NCI-H187 treated with DMSO at 0.1 percent for 48 hours (cell line): ENCODE data around the gene TMCO5A.
"Not testable (repeated sequence)": the region's sequence is repeated elsewhere in the genome, so short reads cannot be mapped to it uniquely, and the experiment has no call there.

ENCODE experiments used
- DNase-seq: peaks from one replicate; lab custom pipeline; 2025; lab: John Stamatoyannopoulos, UW

The TMCO5A gene

GRCh38 chr15:37934340-37934739 lies at the start of gene TMCO5A:
TSS of gene TMCO5A (plus strand) at chr15:37934640. CDS start at chr15:37936324, 1,684 bp downstream.
- DNase-seq: no peak

- no peak for DNase-seq
These were observed 48.8 kb upstream of the TMCO5A start for GRCh38 chr15:37885651-37886050.

- DNase-seq: no peak
These were observed 46.1 kb upstream of the TMCO5A start for GRCh38 chr15:37888356-37888755.

GRCh38 chr15:37891766-37892368 lies 42.6 kb upstream of the TMCO5A start:
- no peak for DNase-seq

GRCh38 chr15:37893309-37893708 lies 41.1 kb upstream of the TMCO5A start:
- DNase-seq: no peak

- DNase-seq: no peak
These were observed 36.1 kb upstream of the TMCO5A start for GRCh38 chr15:37898362-37898761.

GRCh38 chr15:37900326-37901221 lies 33.9 kb upstream of the TMCO5A start:
- no peak for DNase-seq

GRCh38 chr15:37902126-37902525 lies 32.3 kb upstream of the TMCO5A start:
- no peak for DNase-seq

GRCh38 chr15:37903919-37904625 lies 30.4 kb upstream of the TMCO5A start:
- DNase-seq: no peak

GRCh38 chr15:37907136-37907535 lies 27.3 kb upstream of the TMCO5A start:
- no peak for DNase-seq

GRCh38 chr15:37921527-37922385 lies 12.7 kb upstream of the TMCO5A start:
- DNase-seq: no peak

GRCh38 chr15:37926136-37926535 lies 8.3 kb upstream of the TMCO5A start:
- DNase-seq: no peak

- no peak for DNase-seq
These were observed 5.2 kb upstream of the TMCO5A start for GRCh38 chr15:37929238-37929637.

- no peak for DNase-seq
These were observed 3.1 kb upstream of the TMCO5A start for GRCh38 chr15:37931321-37931720.

GRCh38 chr15:37931868-37932267 lies 2.6 kb upstream of the TMCO5A start:
- DNase-seq: no peak

GRCh38 chr15:37932549-37932948 lies 1.9 kb upstream of the TMCO5A start:
- DNase-seq: no peak

- DNase-seq: no peak
These were observed 774 bp upstream of the TMCO5A start for GRCh38 chr15:37933666-37934065.

- no peak for DNase-seq
These were observed 6.4 kb downstream of the TMCO5A start for GRCh38 chr15:37940876-37941275.

- DNase-seq: no peak
These were observed 7.3 kb downstream of the TMCO5A start for GRCh38 chr15:37941779-37942178.

- DNase-seq: no peak
These were observed 17.6 kb downstream of the TMCO5A start for GRCh38 chr15:37951999-37952398.

- not testable (repeated sequence) for DNase-seq
These were observed 26.3 kb downstream of the TMCO5A start for GRCh38 chr15:37960742-37961141.

GRCh38 chr15:37967788-37968187 lies 33.3 kb downstream of the TMCO5A start:
- DNase-seq: no peak
